Adipose tissue (tissue), 3 donors: Measurements from ENCODE around the gene BACH2. TPM values are rescaled to one million over a fixed set of nuclear protein-coding genes. Genes with fewer than 3 reads are reported as not detected.
"Not testable (repeated sequence)": the region's sequence is repeated elsewhere in the genome, so short reads cannot be mapped to it uniquely, and the experiment has no call there.

Experiments used
- H3K27ac ChIP-seq: one replicate; pipeline ENCODE4 v1.5.1; 2013; ENCODE audit warnings: low read depth, low read length
- WGBS, 3 donors: extraction: QIAGEN DNeasy Blood & Tissue Kit; methylation state at CpG; one replicate each; pipeline ENCODE4 v1.1.7; 2013; 5-methylcytosine and 5-hydroxymethylcytosine counted together
- polyA plus RNA-seq, 3 donors: library from polyadenylated mRNA; stranded (reverse); fragments of 200-250 nt; gene quantifications; one replicate each; pipeline ENCODE4 v1.2.3, GENCODE V29; 2013
- donor health status: healthy with polysubstance abuse.
- donor health status: Bipolar disorder and iron deficiency.
- donor health status: healthy.

BACH2 gene
- polyA plus RNA-seq, 3 donors = 0.52 to 0.79 (median 0.53) TPM

- WGBS, 3 donors = 77 to 81% (median 80%) methylated on average over 4 of the region's 4 CpGs
Observed at GRCh38 chr6:90126839-90127238, 169.8 kb downstream of the BACH2 start.

DNA sequence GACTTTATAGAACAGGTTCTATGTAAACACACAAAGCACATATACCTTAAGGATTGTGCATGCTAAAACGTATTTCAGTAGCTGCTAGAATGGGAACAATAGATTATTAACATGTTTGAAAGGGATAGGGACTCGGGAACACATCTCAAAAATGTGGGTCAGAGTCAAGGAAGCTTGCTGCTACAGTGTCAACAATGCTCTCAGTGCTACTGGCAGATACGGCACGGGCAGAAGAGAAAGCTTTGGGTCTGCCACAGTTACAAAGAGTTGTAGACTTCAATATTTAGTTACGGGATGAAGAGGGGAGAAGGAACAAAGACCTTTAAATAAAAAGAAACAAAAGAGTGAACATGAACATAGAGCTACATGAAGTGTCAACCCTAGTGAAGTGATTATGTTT lies 170.5 kb downstream of the BACH2 start:
- H3K27ac ChIP-seq = no peak overlapping the region
- 46 to 86% (median 76%) methylated on average over 5 of the region's 5 CpGs for WGBS, 3 donors

More at GRCh38 chr6:90126839-90127238, 169.8 kb downstream of the BACH2 start:
- H3K27ac ChIP-seq = no peak overlapping the region

GRCh38 chr6:90124874-90125510 lies 171.7 kb downstream of the BACH2 start:
- no peak overlapping the region for H3K27ac ChIP-seq
- 70 to 83% (median 82%) methylated on average over 5 of the region's 5 CpGs for WGBS, 3 donors

DNA sequence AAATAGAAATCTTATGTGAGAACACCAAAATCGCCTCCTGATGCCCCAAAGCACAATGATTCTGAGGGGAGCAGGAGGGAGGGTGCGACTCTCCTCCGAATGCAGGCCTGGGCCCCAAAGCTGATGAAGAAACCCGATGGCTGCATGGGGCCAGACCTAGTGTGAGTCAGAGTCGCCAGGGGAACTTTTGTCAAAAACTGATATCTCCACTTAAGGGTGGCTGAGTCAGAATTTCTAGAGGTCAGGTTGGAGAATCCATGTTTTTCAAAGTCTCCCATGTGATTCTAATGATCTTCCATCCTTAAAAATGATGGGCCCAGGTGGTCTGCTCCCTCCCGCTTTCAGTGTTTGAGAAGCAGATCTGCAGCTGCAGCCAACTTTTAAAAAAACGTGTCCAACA lies 172.8 kb downstream of the BACH2 start:
- no peak overlapping the region for H3K27ac ChIP-seq
- 84 to 88% (median 86%) methylated on average over 7 of the region's 7 CpGs for WGBS, 3 donors

DNA sequence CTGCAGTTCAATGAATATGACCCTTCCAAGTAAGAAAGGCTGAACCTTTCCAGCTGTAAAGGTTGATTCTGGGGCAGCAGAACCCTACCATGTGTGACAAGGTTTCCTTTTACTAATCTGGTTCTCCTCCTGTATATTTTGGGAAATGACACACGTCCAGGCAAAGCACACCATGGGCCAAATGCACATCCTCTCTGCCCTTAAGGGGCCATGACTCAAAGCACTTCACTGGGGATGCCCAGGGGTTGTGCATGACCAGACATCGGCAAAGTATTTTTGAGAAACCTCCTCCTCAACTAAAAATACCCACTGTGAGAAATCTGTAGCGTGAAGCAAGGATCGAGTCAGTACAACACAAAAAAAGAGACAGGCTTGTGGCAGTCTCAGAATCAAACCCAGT lies 174.7 kb downstream of the BACH2 start:
- 86 to 93% (median 86%) methylated on average over 4 of the region's 4 CpGs for WGBS, 3 donors

GRCh38 chr6:90120327-90120726 lies 176.3 kb downstream of the BACH2 start:
- WGBS, 3 donors = 50 to 93% (median 90%) methylated on average over 2 of the region's 2 CpGs

More for the DNA sequence above, 174.7 kb downstream of the BACH2 start:
- no peak overlapping the region for H3K27ac ChIP-seq

GRCh38 chr6:90119618-90120017 lies 177.0 kb downstream of the BACH2 start:
- H3K27ac ChIP-seq = no peak overlapping the region
- WGBS, 3 donors = 79 to 92% (median 90%) methylated on average over 3 of the region's 3 CpGs

More at GRCh38 chr6:90120327-90120726, 176.3 kb downstream of the BACH2 start:
- no peak overlapping the region for H3K27ac ChIP-seq

GRCh38 chr6:90118581-90118980 lies 178.1 kb downstream of the BACH2 start:
- 92 to 95% (median 94%) methylated on average over 2 of the region's 2 CpGs for WGBS, 3 donors
- H3K27ac ChIP-seq = no peak overlapping the region

DNA sequence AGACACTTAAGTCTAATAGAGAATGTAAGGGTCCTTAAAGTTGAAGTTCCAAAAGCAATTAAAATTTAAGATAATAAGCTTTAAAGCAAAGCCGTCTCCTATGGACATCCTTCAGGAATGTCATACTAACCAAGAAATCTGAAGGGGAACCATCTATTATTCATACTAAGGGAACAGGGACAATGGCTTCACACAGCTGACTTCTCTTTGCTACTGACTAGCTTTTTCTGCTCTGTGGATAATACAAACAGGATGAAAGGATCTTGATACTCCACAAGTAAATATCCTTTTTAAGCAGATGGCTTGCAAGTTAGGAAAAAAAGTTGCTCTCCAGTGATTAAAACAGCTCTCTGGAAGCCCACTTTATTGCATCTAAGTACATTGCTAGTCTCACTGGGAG lies 178.6 kb downstream of the BACH2 start:
- WGBS, 3 donors = 95 to 97% (median 97%) methylated on average over 1 of the region's 1 CpG
- H3K27ac ChIP-seq = no peak overlapping the region

DNA sequence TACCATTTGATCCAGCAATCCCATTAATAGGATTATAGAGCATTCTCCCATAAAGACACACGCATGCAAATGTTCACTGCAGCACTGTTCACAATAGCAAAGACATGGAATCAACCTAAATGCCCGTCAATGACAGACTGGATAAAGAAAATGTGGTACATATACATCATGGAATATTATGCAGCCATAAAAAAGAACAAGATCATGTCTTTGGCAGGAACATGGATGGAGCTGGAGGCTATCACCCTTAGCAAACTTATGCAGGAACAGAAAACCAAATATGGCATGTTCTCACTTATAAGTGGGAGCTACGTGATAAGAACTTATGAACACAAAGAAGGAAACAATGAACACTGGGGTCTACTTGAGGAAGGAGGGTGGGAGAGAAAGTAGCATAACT lies 180.5 kb downstream of the BACH2 start:
- WGBS, 3 donors = 69 to 82% (median 82%) methylated on average over 3 of the region's 3 CpGs
- H3K27ac ChIP-seq = not testable (repeated sequence)

DNA sequence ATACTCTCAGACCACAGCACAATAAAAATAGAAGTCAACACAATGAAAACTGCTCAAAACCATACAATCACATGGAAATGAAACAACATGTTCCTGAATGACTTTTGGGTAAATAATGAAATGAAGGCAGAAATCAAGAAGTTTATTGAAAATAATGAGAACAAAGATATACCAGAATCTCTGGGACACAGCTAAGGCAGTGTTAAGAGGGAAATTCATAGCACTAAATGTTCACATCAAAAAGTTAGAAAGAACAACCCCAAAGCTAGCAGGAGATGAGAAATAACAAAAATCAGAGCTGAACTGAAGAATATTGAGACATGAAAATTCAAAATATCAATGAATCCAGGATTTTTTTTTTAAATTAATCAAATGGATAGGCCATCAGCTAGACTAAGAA lies 183.3 kb downstream of the BACH2 start:
- H3K27ac ChIP-seq = no peak overlapping the region

DNA sequence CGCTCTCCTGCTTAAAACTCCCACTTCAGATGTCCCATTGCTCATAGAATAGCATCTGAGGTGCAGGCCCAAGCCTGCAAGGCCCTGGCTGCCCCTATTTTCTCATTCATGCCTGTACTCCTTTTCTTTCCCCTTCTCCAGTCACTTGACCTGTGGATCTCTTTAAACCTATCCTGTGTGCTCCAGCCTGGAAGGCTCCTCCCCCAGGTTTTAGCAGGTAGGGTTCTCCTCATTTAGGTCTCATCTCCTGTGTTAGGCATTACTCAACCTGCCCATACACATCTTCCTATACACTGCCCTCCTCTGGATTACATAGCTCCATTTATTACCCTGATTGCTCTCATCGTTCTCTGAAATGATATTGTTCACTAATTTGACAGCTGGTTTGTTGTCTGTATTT lies 185.3 kb downstream of the BACH2 start:
- H3K27ac ChIP-seq = no peak overlapping the region
- 89 to 99% (median 92%) methylated on average over 2 of the region's 2 CpGs for WGBS, 3 donors

DNA sequence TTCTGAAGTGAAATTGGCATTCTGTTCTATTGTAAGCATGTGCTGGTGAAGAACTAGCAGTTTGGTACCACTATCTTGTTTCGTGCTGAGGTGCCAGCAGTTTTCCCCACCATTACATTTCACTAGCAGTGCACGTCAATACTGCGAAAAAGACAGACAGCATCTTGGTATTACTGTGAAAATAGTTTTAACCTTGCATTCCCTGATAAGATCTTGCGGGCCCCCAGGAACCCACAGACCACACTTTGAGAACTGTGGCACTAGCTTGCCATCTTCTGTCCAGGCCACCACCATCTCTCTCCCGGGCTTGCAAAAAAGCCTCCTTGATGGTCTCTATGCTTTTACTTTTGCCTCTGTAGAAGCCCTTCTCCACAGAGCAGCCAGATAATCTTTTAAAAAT lies 185.7 kb downstream of the BACH2 start:
- no peak overlapping the region for H3K27ac ChIP-seq
- WGBS, 3 donors = 89 to 90% (median 89%) methylated on average over 5 of the region's 5 CpGs

DNA sequence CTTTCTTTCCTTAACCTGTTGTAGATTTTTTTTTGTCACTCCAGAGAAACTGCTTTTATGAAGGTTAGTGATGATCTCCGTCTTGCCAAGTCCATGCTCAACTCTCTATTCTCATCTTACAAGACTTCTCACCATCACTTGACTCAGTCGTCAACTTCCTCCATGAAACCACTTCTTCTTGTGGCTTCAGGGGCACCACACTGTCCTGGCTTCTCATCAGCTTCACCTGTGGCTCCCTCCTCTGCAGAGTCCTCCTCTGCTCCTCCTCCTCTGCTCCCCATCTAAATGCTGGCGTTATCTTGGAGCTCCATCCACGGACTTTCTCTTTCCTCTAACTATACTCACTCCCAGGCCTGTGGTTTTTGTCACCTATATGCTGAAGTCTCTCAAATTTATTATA lies 187.5 kb downstream of the BACH2 start:
- 66 to 77% (median 71%) methylated on average over 4 of the region's 4 CpGs for WGBS, 3 donors
- no peak overlapping the region for H3K27ac ChIP-seq

- WGBS, 3 donors = 62 to 73% (median 68%) methylated on average over 3 of the region's 3 CpGs
- H3K27ac ChIP-seq = no peak overlapping the region
Observed at GRCh38 chr6:90107771-90108282, 188.8 kb downstream of the BACH2 start.

GRCh38 chr6:90107371-90107770 lies 189.3 kb downstream of the BACH2 start:
- no peak overlapping the region for H3K27ac ChIP-seq
- WGBS, 3 donors = 52 to 82% (median 78%) methylated on average over 1 of the region's 1 CpG

- WGBS, 3 donors = 71 to 97% (median 80%) methylated on average over 3 of the region's 3 CpGs
- H3K27ac ChIP-seq = no peak overlapping the region
Observed at GRCh38 chr6:90106449-90106848, 190.2 kb downstream of the BACH2 start.

GRCh38 chr6:90105506-90106170 lies 191.0 kb downstream of the BACH2 start:
- WGBS, 3 donors = 69 to 85% (median 76%) methylated on average over 1 of the region's 1 CpG
- no peak overlapping the region for H3K27ac ChIP-seq

DNA sequence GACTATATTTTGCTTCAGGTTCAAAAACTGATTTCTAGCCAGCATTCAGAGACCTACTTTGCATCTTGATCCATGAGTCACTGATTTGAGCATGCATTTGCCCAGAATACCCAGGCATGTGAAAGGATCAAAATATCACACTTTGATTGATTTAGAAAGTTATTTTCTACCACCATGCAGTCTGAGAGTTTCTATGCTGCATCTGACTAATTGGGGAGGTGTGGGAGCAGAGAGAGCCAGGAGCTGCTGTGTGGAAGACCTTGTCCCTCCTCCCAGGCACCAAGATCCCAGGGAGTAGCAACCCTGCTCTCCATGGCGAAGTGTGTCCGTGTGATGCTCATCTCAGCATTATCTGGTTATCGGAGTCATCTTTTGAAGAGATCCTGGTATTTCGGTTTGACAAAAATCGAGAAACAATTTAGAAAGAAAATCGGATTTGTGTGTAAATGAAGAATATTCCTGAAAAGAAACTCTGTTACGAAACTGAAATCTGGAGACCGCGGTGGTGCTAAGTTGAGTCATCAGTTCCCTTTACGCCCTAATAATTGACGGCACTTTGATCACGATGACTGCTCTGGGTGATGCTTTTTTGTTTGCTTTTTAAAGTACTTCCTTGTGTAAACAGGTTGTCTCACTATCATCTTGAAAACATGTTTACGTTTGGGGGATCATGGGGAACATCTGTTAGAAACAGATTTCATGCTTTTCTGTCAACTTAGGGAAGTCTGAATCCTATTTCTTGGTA lies 193.4 kb downstream of the BACH2 start:
- no peak overlapping the region for H3K27ac ChIP-seq
- 68 to 80% (median 76%) methylated on average over 13 of the region's 13 CpGs for WGBS, 3 donors
